ENCODE results near the gene CYB561D1. TPM values are rescaled to one million over a fixed set of nuclear protein-coding genes. Genes with fewer than 3 reads are reported as not detected.

The CYB561D1 gene
- total and polyA plus RNA-seq, 9 of the 15 experiments (the other 6 are each of a cell fraction or from before 2014, with no cell fraction given), result 0.71 to 7.2 (median 3.5) TPM

DNA sequence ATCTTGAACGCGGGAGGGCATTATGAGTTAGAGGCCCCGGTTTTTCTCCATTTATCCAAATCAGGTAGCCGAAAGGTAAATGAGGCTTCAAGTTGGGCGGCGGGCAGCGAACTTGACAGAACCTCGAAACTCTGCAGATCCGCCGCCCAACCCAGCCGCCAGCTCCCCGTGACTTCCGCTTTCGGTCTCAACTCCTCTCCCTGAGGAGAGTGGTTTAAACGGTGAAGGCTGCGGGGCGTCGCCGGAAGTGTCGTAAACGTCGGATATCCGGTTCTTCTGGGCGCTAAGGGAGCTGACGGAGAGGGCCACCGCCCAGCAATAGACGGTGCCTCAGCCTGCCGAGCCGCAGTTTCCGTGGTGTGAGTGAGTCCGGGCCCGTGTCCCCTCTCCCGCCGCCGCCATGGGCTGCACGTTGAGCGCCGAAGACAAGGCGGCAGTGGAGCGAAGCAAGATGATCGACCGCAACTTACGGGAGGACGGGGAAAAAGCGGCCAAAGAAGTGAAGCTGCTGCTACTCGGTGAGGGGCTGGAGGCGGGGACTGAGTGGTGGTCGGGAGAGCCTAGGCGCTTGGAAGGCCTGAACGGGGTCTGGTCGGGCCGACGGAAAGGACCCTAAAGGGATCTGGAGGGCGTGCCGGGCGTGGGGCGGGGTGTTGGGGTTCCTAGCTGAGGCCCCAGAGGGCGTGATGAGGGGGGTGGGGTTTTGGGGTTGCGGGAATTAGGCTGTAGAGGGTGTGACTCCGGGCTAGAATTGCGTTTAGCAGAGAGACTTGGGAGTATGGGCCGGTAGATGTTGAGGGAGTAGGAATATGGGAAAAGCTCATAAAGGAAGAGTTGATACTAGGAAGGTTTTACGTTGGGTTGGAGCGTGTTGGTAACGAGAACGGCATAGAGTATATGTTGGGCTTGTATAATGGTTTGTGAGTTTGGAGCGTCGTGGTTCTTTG lies 54.7 kb downstream of the CYB561D1 start, which contains the start of gene GNAI3 (continued):
- TF ChIP-seq, protein P1, sequence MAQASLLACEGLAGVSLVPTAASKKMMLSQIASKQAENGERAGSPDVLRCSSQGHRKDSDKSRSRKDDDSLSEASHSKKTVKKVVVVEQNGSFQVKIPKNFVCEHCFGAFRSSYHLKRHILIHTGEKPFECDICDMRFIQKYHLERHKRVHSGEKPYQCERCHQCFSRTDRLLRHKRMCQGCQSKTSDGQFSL (CRISPR knock-in tag; IDR thresholded peaks at IDR 0.05), result no peak; the same call in 1 of the 2 replicates
- TF ChIP-seq, protein P1 (tag; IDR thresholded peaks at IDR 0.05), result no peak
- TF ChIP-seq TAF1 (IDR thresholded peaks at IDR 0.05; ENCODE audit: control insufficient read depth, extremely low read depth, insufficient read depth, low read length, severe bottlenecking), result peak; percentile 98
- no peak for TF ChIP-seq ZEB2 (IDR thresholded peaks at IDR 0.05)
- TF ChIP-seq ZNF41 (CRISPR knock-in tag; conservative IDR thresholded peaks at IDR 0.05), result no peak
- TF ChIP-seq ZNF311 (CRISPR knock-in tag; IDR thresholded peaks at IDR 0.05), result no peak
- peak; percentile 31 for TF ChIP-seq NCOA1 (IDR thresholded peaks at IDR 0.05; ENCODE audit: low read depth)
- TF ChIP-seq MNT (conservative IDR thresholded peaks at IDR 0.05), result peak; percentile 87 to 92
- TF ChIP-seq ZNF444 (CRISPR knock-in tag; IDR thresholded peaks at IDR 0.05), result no peak
- TF ChIP-seq NBN (IDR thresholded peaks at IDR 0.05; ENCODE audit: low read depth), result 0 out of 2 replicates have a peak, but pooled peaks have one; percentile 30
- TF ChIP-seq ZFPM2 (CRISPR knock-in tag; IDR thresholded peaks at IDR 0.05), result no peak
- TF ChIP-seq NCOA6 (IDR thresholded peaks at IDR 0.05), result no peak
- TF ChIP-seq STAT6 (CRISPR knock-in tag; IDR thresholded peaks at IDR 0.05), result peak; percentile 96; the same call in 1 of the 2 replicates
- TF ChIP-seq NEUROD1 (IDR thresholded peaks at IDR 0.05; ENCODE audit: borderline replicate concordance, low read depth, low read length, partially characterized antibody), result peak; percentile 29
- TF ChIP-seq ZNF766 (CRISPR knock-in tag; conservative IDR thresholded peaks at IDR 0.05), result no peak
- TF ChIP-seq, protein P2, sequence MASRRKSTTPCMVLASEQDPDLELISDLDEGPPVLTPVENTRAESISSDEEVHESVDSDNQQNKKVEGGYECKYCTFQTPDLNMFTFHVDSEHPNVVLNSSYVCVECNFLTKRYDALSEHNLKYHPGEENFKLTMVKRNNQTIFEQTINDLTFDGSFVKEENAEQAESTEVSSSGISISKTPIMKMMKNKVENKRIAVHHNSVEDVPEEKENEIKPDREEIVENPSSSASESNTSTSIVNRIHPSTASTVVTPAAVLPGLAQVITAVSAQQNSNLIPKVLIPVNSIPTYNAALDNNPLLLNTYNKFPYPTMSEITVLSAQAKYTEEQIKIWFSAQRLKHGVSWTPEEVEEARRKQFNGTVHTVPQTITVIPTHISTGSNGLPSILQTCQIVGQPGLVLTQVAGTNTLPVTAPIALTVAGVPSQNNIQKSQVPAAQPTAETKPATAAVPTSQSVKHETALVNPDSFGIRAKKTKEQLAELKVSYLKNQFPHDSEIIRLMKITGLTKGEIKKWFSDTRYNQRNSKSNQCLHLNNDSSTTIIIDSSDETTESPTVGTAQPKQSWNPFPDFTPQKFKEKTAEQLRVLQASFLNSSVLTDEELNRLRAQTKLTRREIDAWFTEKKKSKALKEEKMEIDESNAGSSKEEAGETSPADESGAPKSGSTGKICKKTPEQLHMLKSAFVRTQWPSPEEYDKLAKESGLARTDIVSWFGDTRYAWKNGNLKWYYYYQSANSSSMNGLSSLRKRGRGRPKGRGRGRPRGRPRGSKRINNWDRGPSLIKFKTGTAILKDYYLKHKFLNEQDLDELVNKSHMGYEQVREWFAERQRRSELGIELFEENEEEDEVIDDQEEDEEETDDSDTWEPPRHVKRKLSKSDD (conservative IDR thresholded peaks at IDR 0.05; ENCODE audit: low read length), result no peak
- TF ChIP-seq, protein P3, sequence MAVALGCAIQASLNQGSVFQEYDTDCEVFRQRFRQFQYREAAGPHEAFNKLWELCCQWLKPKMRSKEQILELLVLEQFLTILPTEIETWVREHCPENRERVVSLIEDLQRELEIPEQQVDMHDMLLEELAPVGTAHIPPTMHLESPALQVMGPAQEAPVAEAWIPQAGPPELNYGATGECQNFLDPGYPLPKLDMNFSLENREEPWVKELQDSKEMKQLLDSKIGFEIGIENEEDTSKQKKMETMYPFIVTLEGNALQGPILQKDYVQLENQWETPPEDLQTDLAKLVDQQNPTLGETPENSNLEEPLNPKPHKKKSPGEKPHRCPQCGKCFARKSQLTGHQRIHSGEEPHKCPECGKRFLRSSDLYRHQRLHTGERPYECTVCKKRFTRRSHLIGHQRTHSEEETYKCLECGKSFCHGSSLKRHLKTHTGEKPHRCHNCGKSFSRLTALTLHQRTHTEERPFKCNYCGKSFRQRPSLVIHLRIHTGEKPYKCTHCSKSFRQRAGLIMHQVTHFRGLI (CRISPR knock-in tag; IDR thresholded peaks at IDR 0.05), result no peak

Measured in K562 (cell line).